ENCODE results near the gene RPS23. TPM values are rescaled to one million over a fixed set of nuclear protein-coding genes. Genes with fewer than 3 reads are reported as not detected.
A peak's percentile ranks its signal among the peaks of the same experiment; 100 is the strongest.
"Not testable (repeated sequence)": the region's sequence is repeated elsewhere in the genome, so short reads cannot be mapped to it uniquely, and the experiment has no call there.

Gene RPS23
- total and polyA plus RNA-seq, 2 donors, result 4,705 to 5,283 TPM

- DNase-seq (ENCODE audit: low read depth in 6 of 9, low spot score in 9 of 9); H3K4me3 ChIP-seq (ENCODE audit: low read length in 2 of 2); H3K27ac ChIP-seq (ENCODE audit: low read depth in 1 of 2, low read length in 1 of 2); H3K27me3 ChIP-seq (ENCODE audit: control insufficient read depth in 2 of 2, insufficient read depth in 1 of 2, low read length in 1 of 2); H3K36me3 ChIP-seq (ENCODE audit: control insufficient read depth in 2 of 2, insufficient read depth in 2 of 2, low read length in 1 of 2); H3K4me1 ChIP-seq (ENCODE audit: control insufficient read depth in 2 of 2, insufficient read depth in 2 of 2, low read length in 2 of 2); H3K9me3 ChIP-seq (ENCODE audit: control insufficient read depth in 2 of 2, insufficient read depth in 1 of 2, low read length in 1 of 2): not testable (repeated sequence)
- 96% methylated on average over 2 of the region's 2 CpGs for WGBS
These were observed 8.8 kb downstream of the RPS23 start for GRCh38 chr5:82269363-82269762.

- not testable (repeated sequence) for H3K9me3 ChIP-seq (ENCODE audit: control insufficient read depth in 2 of 2, insufficient read depth in 1 of 2, low read length in 1 of 2); DNase-seq (ENCODE audit: low read depth in 6 of 9, low spot score in 9 of 9); H3K4me3 ChIP-seq (ENCODE audit: low read length in 2 of 2); H3K27ac ChIP-seq (ENCODE audit: low read depth in 1 of 2, low read length in 1 of 2); H3K36me3 ChIP-seq (ENCODE audit: control insufficient read depth in 2 of 2, insufficient read depth in 2 of 2, low read length in 1 of 2); H3K4me1 ChIP-seq (ENCODE audit: control insufficient read depth in 2 of 2, insufficient read depth in 2 of 2, low read length in 2 of 2); H3K27me3 ChIP-seq (ENCODE audit: control insufficient read depth in 2 of 2, insufficient read depth in 1 of 2, low read length in 1 of 2)
- WGBS, result 97% methylated on average over 9 of the region's 9 CpGs
These were observed 10.7 kb downstream of the RPS23 start for GRCh38 chr5:82267297-82267933.

GRCh38 chr5:82265047-82265446 is 13.1 kb downstream of the RPS23 start:
- Histone ChIP-seq H3K9me3 (ENCODE audit: control insufficient read depth in 2 of 2, insufficient read depth in 1 of 2, low read length in 1 of 2) (peaks cover 0 to 6% of the 10 kb centered on the region in 2 donors), H3K27ac (ENCODE audit: low read depth in 1 of 2, low read length in 1 of 2) (no peak overlapping the region), H3K36me3 (ENCODE audit: control insufficient read depth in 2 of 2, insufficient read depth in 2 of 2, low read length in 1 of 2) (peaks cover 2 to 5% of the 10 kb centered on the region in 2 donors), H3K27me3 (ENCODE audit: control insufficient read depth in 2 of 2, insufficient read depth in 1 of 2, low read length in 1 of 2) (no peaks in the 10 kb centered on the region), H3K4me1 (ENCODE audit: control insufficient read depth in 2 of 2, insufficient read depth in 2 of 2, low read length in 2 of 2) (no peaks in the 10 kb centered on the region), H3K4me3 (ENCODE audit: low read length in 2 of 2) (no peak overlapping the region)
- 93% methylated on average over 4 of the region's 4 CpGs for WGBS
- no peak for DNase-seq (ENCODE audit: low read depth in 6 of 9, low spot score in 9 of 9)

GRCh38 chr5:82259172-82259800 is 18.9 kb downstream of the RPS23 start:
- no peak overlapping the region for H3K27ac ChIP-seq (ENCODE audit: low read depth in 1 of 2, low read length in 1 of 2)
- no peaks in the 10 kb centered on the region for H3K27me3 ChIP-seq (ENCODE audit: control insufficient read depth in 2 of 2, insufficient read depth in 1 of 2, low read length in 1 of 2)
- H3K9me3 ChIP-seq (ENCODE audit: control insufficient read depth in 2 of 2, insufficient read depth in 1 of 2, low read length in 1 of 2), result no peaks in the 10 kb centered on the region
- H3K4me1 ChIP-seq (ENCODE audit: control insufficient read depth in 2 of 2, insufficient read depth in 2 of 2, low read length in 2 of 2), result no peaks in the 10 kb centered on the region
- DNase-seq (ENCODE audit: low read depth in 6 of 9, low spot score in 9 of 9), result peak in 1 of 9 donors; percentile 24
- 98% methylated on average over 3 of the region's 3 CpGs for WGBS
- H3K36me3 ChIP-seq (ENCODE audit: control insufficient read depth in 2 of 2, insufficient read depth in 2 of 2, low read length in 1 of 2), result peaks cover 0 to 3% of the 10 kb centered on the region in 2 donors
- H3K4me3 ChIP-seq (ENCODE audit: low read length in 2 of 2), result no peak overlapping the region

- 94% methylated on average over 3 of the region's 3 CpGs for WGBS
- no peaks in the 10 kb centered on the region for H3K4me1 ChIP-seq (ENCODE audit: control insufficient read depth in 2 of 2, insufficient read depth in 2 of 2, low read length in 2 of 2)
- no peak overlapping the region for H3K4me3 ChIP-seq (ENCODE audit: low read length in 2 of 2)
- H3K36me3 ChIP-seq (ENCODE audit: control insufficient read depth in 2 of 2, insufficient read depth in 2 of 2, low read length in 1 of 2), result peaks cover 0 to 9% of the 10 kb centered on the region in 2 donors
- H3K27me3 ChIP-seq (ENCODE audit: control insufficient read depth in 2 of 2, insufficient read depth in 1 of 2, low read length in 1 of 2), result no peaks in the 10 kb centered on the region
- no peak overlapping the region for H3K27ac ChIP-seq (ENCODE audit: low read depth in 1 of 2, low read length in 1 of 2)
- H3K9me3 ChIP-seq (ENCODE audit: control insufficient read depth in 2 of 2, insufficient read depth in 1 of 2, low read length in 1 of 2), result no peaks in the 10 kb centered on the region
- no peak for DNase-seq (ENCODE audit: low read depth in 6 of 9, low spot score in 9 of 9)
These were observed 20.4 kb downstream of the RPS23 start for GRCh38 chr5:82257729-82258128.

GRCh38 chr5:82257247-82257646 is 20.9 kb downstream of the RPS23 start:
- peaks cover 0 to 9% of the 10 kb centered on the region in 2 donors for H3K36me3 ChIP-seq (ENCODE audit: control insufficient read depth in 2 of 2, insufficient read depth in 2 of 2, low read length in 1 of 2)
- H3K27ac ChIP-seq (ENCODE audit: low read depth in 1 of 2, low read length in 1 of 2), result no peak overlapping the region
- H3K27me3 ChIP-seq (ENCODE audit: control insufficient read depth in 2 of 2, insufficient read depth in 1 of 2, low read length in 1 of 2), result no peaks in the 10 kb centered on the region
- H3K4me1 ChIP-seq (ENCODE audit: control insufficient read depth in 2 of 2, insufficient read depth in 2 of 2, low read length in 2 of 2), result no peaks in the 10 kb centered on the region
- H3K4me3 ChIP-seq (ENCODE audit: low read length in 2 of 2), result no peak overlapping the region
- H3K9me3 ChIP-seq (ENCODE audit: control insufficient read depth in 2 of 2, insufficient read depth in 1 of 2, low read length in 1 of 2), result no peaks in the 10 kb centered on the region
- no peak for DNase-seq (ENCODE audit: low read depth in 6 of 9, low spot score in 9 of 9)
- WGBS, result 96% methylated on average over 2 of the region's 2 CpGs

GRCh38 chr5:82255844-82256243 is 22.3 kb downstream of the RPS23 start:
- Histone ChIP-seq H3K9me3 (ENCODE audit: control insufficient read depth in 2 of 2, insufficient read depth in 1 of 2, low read length in 1 of 2) (no peaks in the 10 kb centered on the region), H3K4me3 (ENCODE audit: low read length in 2 of 2) (no peak overlapping the region), H3K27ac (ENCODE audit: low read depth in 1 of 2, low read length in 1 of 2) (no peak overlapping the region), H3K27me3 (ENCODE audit: control insufficient read depth in 2 of 2, insufficient read depth in 1 of 2, low read length in 1 of 2) (no peaks in the 10 kb centered on the region), H3K36me3 (ENCODE audit: control insufficient read depth in 2 of 2, insufficient read depth in 2 of 2, low read length in 1 of 2) (peaks cover 0 to 9% of the 10 kb centered on the region in 2 donors), H3K4me1 (ENCODE audit: control insufficient read depth in 2 of 2, insufficient read depth in 2 of 2, low read length in 2 of 2) (no peaks in the 10 kb centered on the region)
- DNase-seq (ENCODE audit: low read depth in 6 of 9, low spot score in 9 of 9), result no peak
- WGBS, result 95% methylated on average over 1 of the region's 1 CpG

GRCh38 chr5:82252744-82253143 is 25.4 kb downstream of the RPS23 start:
- DNase-seq (ENCODE audit: low read depth in 6 of 9, low spot score in 9 of 9), result no peak
- Histone ChIP-seq H3K4me3 (ENCODE audit: low read length in 2 of 2) (no peak overlapping the region), H3K36me3 (ENCODE audit: control insufficient read depth in 2 of 2, insufficient read depth in 2 of 2, low read length in 1 of 2) (peaks cover 0 to 9% of the 10 kb centered on the region in 2 donors), H3K4me1 (ENCODE audit: control insufficient read depth in 2 of 2, insufficient read depth in 2 of 2, low read length in 2 of 2) (no peaks in the 10 kb centered on the region), H3K9me3 (ENCODE audit: control insufficient read depth in 2 of 2, insufficient read depth in 1 of 2, low read length in 1 of 2) (no peaks in the 10 kb centered on the region), H3K27me3 (ENCODE audit: control insufficient read depth in 2 of 2, insufficient read depth in 1 of 2, low read length in 1 of 2) (no peaks in the 10 kb centered on the region), H3K27ac (ENCODE audit: low read depth in 1 of 2, low read length in 1 of 2) (no peak overlapping the region)

GRCh38 chr5:82246960-82247574 is 31.1 kb downstream of the RPS23 start:
- no peak for DNase-seq (ENCODE audit: low read depth in 6 of 9, low spot score in 9 of 9)
- Histone ChIP-seq H3K4me1 (ENCODE audit: control insufficient read depth in 2 of 2, insufficient read depth in 2 of 2, low read length in 2 of 2) (no peaks in the 10 kb centered on the region), H3K9me3 (ENCODE audit: control insufficient read depth in 2 of 2, insufficient read depth in 1 of 2, low read length in 1 of 2) (no peaks in the 10 kb centered on the region), H3K4me3 (ENCODE audit: low read length in 2 of 2) (no peak overlapping the region), H3K27ac (ENCODE audit: low read depth in 1 of 2, low read length in 1 of 2) (no peak overlapping the region), H3K27me3 (ENCODE audit: control insufficient read depth in 2 of 2, insufficient read depth in 1 of 2, low read length in 1 of 2) (no peaks in the 10 kb centered on the region), H3K36me3 (ENCODE audit: control insufficient read depth in 2 of 2, insufficient read depth in 2 of 2, low read length in 1 of 2) (no peaks in the 10 kb centered on the region)
- WGBS, result 98% methylated on average over 1 of the region's 1 CpG
